OCI-M2 (cell line): Measurements from ENCODE around the gene FOXA3.

ENCODE experiments used
- DNase-seq: peaks from one replicate; lab custom pipeline; 2025; ENCODE audit not compliant: unreplicated experiment; lab: John Stamatoyannopoulos, UW

Gene FOXA3

GRCh38 chr19:45917421-45918091 is 53.4 kb downstream of the FOXA3 start:
- no peak for DNase-seq

DNA sequence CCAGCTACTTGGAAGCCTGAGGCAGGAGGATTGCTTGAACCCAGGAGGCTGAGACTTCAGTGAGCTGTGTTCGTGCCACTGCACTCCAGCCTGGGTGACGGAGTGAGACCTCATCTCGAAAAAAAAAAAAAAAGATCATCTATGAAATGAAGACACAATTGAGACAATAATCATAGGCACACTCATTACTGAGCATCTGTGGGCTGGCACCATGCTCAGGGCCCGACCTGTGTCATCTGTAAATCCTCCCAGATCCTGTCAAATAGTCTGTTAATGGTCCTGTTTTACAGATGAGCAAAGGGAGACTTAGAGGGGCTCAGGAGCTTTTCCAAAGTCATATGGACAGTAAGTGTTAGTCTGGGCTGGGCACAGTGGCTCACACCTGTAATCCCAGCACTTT is 54.6 kb downstream of the FOXA3 start:
- no peak for DNase-seq

- no peak for DNase-seq
These were observed 55.6 kb downstream of the FOXA3 start for GRCh38 chr19:45919678-45920077.

- DNase-seq, result no peak
These were observed 56.3 kb downstream of the FOXA3 start for GRCh38 chr19:45920458-45920857.

DNA sequence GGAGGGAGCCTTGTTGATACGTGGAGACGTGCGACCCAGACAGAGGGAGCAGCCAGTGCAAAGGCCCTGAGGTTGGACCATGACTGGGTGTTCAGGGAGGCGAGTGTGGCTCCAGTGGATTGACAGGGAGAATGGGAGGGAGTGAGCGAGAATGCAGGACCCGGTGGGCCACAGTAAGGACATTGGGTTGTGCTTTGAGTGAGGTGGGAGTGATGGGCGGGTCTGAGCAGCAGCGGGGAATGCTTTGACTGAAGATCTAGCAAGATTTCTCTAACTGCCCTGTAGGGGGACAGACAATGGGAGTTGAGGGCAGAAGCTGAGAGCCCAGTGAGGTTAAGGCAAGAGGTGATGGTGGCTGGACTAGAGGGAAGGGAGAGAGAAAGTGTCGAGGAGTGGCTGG is 58.2 kb downstream of the FOXA3 start:
- DNase-seq, result no peak
